WTC11 (cell line): Measurements from ENCODE around the gene RRP12.

Experiments
- CREB1 ChIP-seq: sonication (generic); formaldehyde crosslinking; IDR thresholded peaks from 2 replicates; pipeline ENCODE4 v1.8.0; 2023; ENCODE audit warnings: mild to moderate bottlenecking, missing genetic modification reagents
- JUN ChIP-seq: sonication (generic); formaldehyde crosslinking; IDR thresholded peaks from 2 replicates; pipeline ENCODE4 v1.8.0; 2023; ENCODE audit warnings: mild to moderate bottlenecking, missing genetic modification reagents
- ZBTB21 ChIP-seq: sonication (generic); formaldehyde crosslinking; IDR thresholded peaks from 2 replicates; pipeline ENCODE4 v1.8.1; 2023; ENCODE audit warnings: mild to moderate bottlenecking, missing genetic modification reagents, borderline replicate concordance
- TF ChIP-seq, protein P1 (sequence below): fragments of 200-600 bp; IDR thresholded peaks from 2 replicates; pipeline ENCODE4 v1.8.0; 2022; ENCODE audit warnings: antibody characterized with exemption
- TF ChIP-seq, protein P2 (sequence below): sonication (generic); formaldehyde crosslinking; IDR thresholded peaks from 2 replicates; pipeline ENCODE4 v1.8.1; 2022; ENCODE audit warnings: mild to moderate bottlenecking, moderate library complexity, missing genetic modification reagents
- TF ChIP-seq, protein P3 (sequence below): sonication (generic); formaldehyde crosslinking; IDR thresholded peaks from 2 replicates; pipeline ENCODE4 v1.8.1; 2023; ENCODE audit warnings: mild to moderate bottlenecking, missing genetic modification reagents, borderline replicate concordance
- TF ChIP-seq, protein P4 (sequence below): sonication (generic); formaldehyde crosslinking; IDR thresholded peaks from 2 replicates; pipeline ENCODE4 v1.8.1; 2022; ENCODE audit warnings: low read depth, missing genetic modification reagents, borderline replicate concordance

DNA sequence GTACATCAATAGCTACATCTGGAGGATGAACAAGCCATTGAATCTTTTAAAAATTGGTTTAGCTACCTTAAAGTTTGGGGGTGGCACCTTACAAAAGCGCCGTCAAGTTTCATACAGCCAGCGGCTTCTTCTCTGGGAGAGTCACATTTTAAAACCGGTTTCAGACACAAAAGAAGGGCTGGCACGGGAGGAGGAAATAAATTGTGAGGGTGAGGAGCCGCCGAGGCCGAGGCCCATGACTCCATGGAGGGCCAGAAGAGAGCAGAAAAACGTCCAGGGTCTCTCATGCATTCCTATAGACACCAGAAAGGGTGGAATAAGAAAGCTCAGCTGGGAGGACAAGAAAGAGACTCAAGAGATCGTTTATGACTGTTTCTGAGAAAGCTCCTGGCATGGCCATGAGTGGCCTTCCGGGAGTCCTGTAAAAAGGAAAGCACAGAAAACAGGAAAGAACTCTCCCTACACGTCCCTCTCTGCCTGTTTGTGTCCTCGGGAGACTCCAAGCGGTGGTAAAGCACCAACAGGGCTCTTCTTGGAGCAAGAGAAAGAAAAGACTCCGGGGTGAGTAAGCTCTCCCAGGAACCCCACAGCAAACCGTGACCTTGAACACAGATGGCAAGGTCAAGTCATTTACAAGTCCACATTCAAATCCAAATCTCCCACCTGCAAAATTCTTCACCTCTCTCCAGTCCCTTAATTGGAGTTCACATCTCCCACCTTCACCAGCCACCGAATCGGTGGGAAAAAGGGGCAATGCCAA, 68.4 kb downstream of the RRP12 start:
- TF ChIP-seq, protein P1, sequence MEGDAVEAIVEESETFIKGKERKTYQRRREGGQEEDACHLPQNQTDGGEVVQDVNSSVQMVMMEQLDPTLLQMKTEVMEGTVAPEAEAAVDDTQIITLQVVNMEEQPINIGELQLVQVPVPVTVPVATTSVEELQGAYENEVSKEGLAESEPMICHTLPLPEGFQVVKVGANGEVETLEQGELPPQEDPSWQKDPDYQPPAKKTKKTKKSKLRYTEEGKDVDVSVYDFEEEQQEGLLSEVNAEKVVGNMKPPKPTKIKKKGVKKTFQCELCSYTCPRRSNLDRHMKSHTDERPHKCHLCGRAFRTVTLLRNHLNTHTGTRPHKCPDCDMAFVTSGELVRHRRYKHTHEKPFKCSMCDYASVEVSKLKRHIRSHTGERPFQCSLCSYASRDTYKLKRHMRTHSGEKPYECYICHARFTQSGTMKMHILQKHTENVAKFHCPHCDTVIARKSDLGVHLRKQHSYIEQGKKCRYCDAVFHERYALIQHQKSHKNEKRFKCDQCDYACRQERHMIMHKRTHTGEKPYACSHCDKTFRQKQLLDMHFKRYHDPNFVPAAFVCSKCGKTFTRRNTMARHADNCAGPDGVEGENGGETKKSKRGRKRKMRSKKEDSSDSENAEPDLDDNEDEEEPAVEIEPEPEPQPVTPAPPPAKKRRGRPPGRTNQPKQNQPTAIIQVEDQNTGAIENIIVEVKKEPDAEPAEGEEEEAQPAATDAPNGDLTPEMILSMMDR: no peak
- TF ChIP-seq, protein P2, sequence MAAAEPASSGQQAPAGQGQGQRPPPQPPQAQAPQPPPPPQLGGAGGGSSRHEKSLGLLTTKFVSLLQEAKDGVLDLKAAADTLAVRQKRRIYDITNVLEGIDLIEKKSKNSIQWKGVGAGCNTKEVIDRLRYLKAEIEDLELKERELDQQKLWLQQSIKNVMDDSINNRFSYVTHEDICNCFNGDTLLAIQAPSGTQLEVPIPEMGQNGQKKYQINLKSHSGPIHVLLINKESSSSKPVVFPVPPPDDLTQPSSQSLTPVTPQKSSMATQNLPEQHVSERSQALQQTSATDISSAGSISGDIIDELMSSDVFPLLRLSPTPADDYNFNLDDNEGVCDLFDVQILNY (CRISPR knock-in tag): no peak
- TF ChIP-seq, protein P3, sequence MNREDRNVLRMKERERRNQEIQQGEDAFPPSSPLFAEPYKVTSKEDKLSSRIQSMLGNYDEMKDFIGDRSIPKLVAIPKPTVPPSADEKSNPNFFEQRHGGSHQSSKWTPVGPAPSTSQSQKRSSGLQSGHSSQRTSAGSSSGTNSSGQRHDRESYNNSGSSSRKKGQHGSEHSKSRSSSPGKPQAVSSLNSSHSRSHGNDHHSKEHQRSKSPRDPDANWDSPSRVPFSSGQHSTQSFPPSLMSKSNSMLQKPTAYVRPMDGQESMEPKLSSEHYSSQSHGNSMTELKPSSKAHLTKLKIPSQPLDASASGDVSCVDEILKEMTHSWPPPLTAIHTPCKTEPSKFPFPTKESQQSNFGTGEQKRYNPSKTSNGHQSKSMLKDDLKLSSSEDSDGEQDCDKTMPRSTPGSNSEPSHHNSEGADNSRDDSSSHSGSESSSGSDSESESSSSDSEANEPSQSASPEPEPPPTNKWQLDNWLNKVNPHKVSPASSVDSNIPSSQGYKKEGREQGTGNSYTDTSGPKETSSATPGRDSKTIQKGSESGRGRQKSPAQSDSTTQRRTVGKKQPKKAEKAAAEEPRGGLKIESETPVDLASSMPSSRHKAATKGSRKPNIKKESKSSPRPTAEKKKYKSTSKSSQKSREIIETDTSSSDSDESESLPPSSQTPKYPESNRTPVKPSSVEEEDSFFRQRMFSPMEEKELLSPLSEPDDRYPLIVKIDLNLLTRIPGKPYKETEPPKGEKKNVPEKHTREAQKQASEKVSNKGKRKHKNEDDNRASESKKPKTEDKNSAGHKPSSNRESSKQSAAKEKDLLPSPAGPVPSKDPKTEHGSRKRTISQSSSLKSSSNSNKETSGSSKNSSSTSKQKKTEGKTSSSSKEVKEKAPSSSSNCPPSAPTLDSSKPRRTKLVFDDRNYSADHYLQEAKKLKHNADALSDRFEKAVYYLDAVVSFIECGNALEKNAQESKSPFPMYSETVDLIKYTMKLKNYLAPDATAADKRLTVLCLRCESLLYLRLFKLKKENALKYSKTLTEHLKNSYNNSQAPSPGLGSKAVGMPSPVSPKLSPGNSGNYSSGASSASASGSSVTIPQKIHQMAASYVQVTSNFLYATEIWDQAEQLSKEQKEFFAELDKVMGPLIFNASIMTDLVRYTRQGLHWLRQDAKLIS (CRISPR knock-in tag): 0 out of 2 replicates have a peak, but pooled peaks have one; percentile 5
- TF ChIP-seq ZBTB21 (CRISPR knock-in tag) (no peak), JUN (CRISPR knock-in tag) (no peak), CREB1 (CRISPR knock-in tag) (no peak)
- TF ChIP-seq, protein P4, sequence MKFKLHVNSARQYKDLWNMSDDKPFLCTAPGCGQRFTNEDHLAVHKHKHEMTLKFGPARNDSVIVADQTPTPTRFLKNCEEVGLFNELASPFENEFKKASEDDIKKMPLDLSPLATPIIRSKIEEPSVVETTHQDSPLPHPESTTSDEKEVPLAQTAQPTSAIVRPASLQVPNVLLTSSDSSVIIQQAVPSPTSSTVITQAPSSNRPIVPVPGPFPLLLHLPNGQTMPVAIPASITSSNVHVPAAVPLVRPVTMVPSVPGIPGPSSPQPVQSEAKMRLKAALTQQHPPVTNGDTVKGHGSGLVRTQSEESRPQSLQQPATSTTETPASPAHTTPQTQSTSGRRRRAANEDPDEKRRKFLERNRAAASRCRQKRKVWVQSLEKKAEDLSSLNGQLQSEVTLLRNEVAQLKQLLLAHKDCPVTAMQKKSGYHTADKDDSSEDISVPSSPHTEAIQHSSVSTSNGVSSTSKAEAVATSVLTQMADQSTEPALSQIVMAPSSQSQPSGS: no peak
